ENCODE measurements around the gene HOXA9. TPM values are rescaled to one million over a fixed set of nuclear protein-coding genes. Genes with fewer than 3 reads are reported as not detected.

HOXA9 gene
- polyA plus RNA-seq, 1 of the 3 experiments (the other 2 are of a cell fraction) = not detected

DNA sequence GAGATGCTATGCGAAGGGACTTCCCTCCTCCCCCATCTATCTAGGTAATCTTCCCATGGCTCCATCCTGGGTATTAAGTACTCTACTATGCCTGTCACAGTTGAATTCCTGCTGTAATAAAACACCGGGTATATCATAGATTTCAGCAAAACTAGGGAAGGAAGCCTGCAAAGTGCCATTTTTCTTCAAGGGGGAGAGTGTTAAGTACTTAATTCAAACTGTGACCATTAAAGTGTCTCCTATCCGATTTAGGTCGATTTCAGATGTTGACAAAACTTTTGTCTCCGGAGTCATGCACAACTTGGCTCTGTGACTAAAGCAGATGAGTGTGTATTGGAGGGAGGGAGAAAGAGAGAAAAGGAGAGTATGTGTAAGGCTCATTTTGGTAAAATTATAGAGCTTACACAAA is 39.3 kb downstream of the HOXA9 start:
- Histone ChIP-seq H3K27ac (ENCODE audit: low read depth in 2 of 2, low read length in 1 of 2) (no peak overlapping the region), H3K4me1 (ENCODE audit: control insufficient read depth in 1 of 2, insufficient read depth in 2 of 2, low read depth in 1 of 2, low read length in 1 of 2) (peaks cover 0 to 1% of the 10 kb centered on the region in 2 experiments; a peak in 1 of 4 replicates), H3K9me3 (no peaks in the 10 kb centered on the region), H3K4me2 (no peak overlapping the region), H3K4me3 (ENCODE audit: low read depth in 2 of 2, low read length in 1 of 2) (no peak overlapping the region), H3K9me2 (no peaks in the 10 kb centered on the region), H2AFZ (ENCODE audit: low read depth) (no peak overlapping the region), H3F3A (replicated peaks; ENCODE audit: insufficient read depth) (no peaks in the 10 kb centered on the region), H3K9ac (no peak overlapping the region), H3K36me3 (replicated peaks in 1 of 2; ENCODE audit: control insufficient read depth in 1 of 2, insufficient read depth in 2 of 2, low read length in 1 of 2) (no peaks in the 10 kb centered on the region), H3K27me3 (ENCODE audit: insufficient read depth) (peaks cover 91% of the 10 kb centered on the region), H4K20me1 (ENCODE audit: insufficient read depth) (no peaks in the 10 kb centered on the region), H3K79me2 (ENCODE audit: insufficient read depth) (no peaks in the 10 kb centered on the region)
- CTCF ChIA-PET = interaction anchor here (0.7 to 3.4 kb wide), 2 partner anchors 36 to 334 kb away, joined by 3 to 18 read pairs; no protein-coding TSS in a partner anchor
- DNase-seq = no peak
- POLR2A ChIA-PET = interaction anchor here (0.7 kb wide), 1 partner anchor 406 kb away, joined by 3 read pairs; no protein-coding TSS in a partner anchor
- 9% methylated on average over 5 of the region's 5 CpGs for WGBS (ENCODE audit: low lambda C conversion rate)
- TF ChIP-seq TEAD4 (IDR thresholded peaks at IDR 0.05; ENCODE audit: borderline replicate concordance, insufficient read depth) = no peak
- no peak for TF ChIP-seq CHD2 (IDR thresholded peaks at IDR 0.05; ENCODE audit: low read length, partially characterized antibody)
- TF ChIP-seq MAX (IDR thresholded peaks at IDR 0.05; ENCODE audit: low read depth) = no peak
- TF ChIP-seq NFIC (IDR thresholded peaks at IDR 0.05; ENCODE audit: borderline replicate concordance) = no peak
- no peak for TF ChIP-seq MXI1 (IDR thresholded peaks at IDR 0.05; ENCODE audit: low read depth, low read length)
- no peak for TF ChIP-seq POLR2AphosphoS5 (IDR thresholded peaks at IDR 0.05; ENCODE audit: low read depth, low read length)
- no peak for TF ChIP-seq YY1 (IDR thresholded peaks at IDR 0.05; ENCODE audit: low read depth)
- TF ChIP-seq NRF1 (IDR thresholded peaks at IDR 0.05; ENCODE audit: low read depth, low read length) = no peak
- TF ChIP-seq, protein P1, sequence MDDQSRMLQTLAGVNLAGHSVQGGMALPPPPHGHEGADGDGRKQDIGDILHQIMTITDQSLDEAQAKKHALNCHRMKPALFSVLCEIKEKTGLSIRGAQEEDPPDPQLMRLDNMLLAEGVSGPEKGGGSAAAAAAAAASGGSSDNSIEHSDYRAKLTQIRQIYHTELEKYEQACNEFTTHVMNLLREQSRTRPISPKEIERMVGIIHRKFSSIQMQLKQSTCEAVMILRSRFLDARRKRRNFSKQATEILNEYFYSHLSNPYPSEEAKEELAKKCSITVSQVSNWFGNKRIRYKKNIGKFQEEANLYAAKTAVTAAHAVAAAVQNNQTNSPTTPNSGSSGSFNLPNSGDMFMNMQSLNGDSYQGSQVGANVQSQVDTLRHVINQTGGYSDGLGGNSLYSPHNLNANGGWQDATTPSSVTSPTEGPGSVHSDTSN (IDR thresholded peaks at IDR 0.05) = no peak
- TF ChIP-seq TAF1 (IDR thresholded peaks at IDR 0.05; ENCODE audit: borderline replicate concordance, low read depth, low read length) = no peak
- no peak for TF ChIP-seq FOXJ3 (CRISPR knock-in tag; IDR thresholded peaks at IDR 0.05)
- TF ChIP-seq TCF12 (IDR thresholded peaks at IDR 0.05) = no peak
- no peak for TF ChIP-seq RFX5 (IDR thresholded peaks at IDR 0.05; ENCODE audit: low read length)
- TF ChIP-seq, protein P2, sequence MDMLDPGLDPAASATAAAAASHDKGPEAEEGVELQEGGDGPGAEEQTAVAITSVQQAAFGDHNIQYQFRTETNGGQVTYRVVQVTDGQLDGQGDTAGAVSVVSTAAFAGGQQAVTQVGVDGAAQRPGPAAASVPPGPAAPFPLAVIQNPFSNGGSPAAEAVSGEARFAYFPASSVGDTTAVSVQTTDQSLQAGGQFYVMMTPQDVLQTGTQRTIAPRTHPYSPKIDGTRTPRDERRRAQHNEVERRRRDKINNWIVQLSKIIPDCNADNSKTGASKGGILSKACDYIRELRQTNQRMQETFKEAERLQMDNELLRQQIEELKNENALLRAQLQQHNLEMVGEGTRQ (IDR thresholded peaks at IDR 0.05; ENCODE audit: borderline replicate concordance, low read depth, low read length) = no peak
- no peak for TF ChIP-seq REST (IDR thresholded peaks at IDR 0.05; ENCODE audit: low read depth, low read length)
- TF ChIP-seq EZH2phosphoT487 (IDR thresholded peaks at IDR 0.05; ENCODE audit: borderline replicate concordance, low read depth) = no peak
